ENCODE data around the gene TLK2.

- no peak for TF ChIP-seq POLR2A (IDR thresholded peaks at IDR 0.05)
- TF ChIP-seq CTCF (IDR thresholded peaks at IDR 0.05): no peak
Observed at GRCh38 chr17:62655656-62656055, 177.0 kb downstream of the TLK2 start.

Measured in thyroid gland (tissue), 4 donors.